GM12864 (cell line): ENCODE results near the gene DMGDH.

Experiments used
- DNase-seq: peaks from one replicate; pipeline ENCODE4 v3.0.0-alpha.2; 2011; ENCODE audit warnings: low read depth
- H3K4me3 ChIP-seq: 2 replicates; pipeline ENCODE4 v1.5.1; 2011; ENCODE audit warnings: mild to moderate bottlenecking, low read depth, low read length, control low read depth
- TF ChIP-seq, protein P1 (sequence below): IDR thresholded peaks from 2 replicates; pipeline ENCODE4 v1.5.1; 2011; ENCODE audit warnings: low read depth, mild to moderate bottlenecking, moderate library complexity, low read length, control low read depth, inconsistent platforms; ENCODE audit errors: missing control alignments

DMGDH gene

DNA sequence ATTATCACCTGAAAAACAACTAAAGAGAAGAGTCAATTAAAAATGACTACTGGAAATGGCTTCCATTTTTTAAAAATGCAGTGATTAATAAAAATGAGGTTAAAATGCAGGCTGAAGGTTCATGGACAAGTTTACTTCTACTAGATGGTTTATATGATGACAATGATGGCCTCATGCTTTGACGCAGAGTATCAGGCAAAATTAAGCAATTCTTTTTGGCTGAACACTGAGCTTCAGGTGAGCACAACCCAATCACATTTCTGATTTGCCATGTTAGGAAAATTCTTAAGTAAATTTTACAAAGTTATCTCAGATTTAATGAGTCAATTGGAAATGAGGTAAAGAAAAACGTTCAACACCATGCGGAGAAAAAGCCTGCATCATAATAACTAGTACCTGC is 22.3 kb downstream of the DMGDH start:
- no peak for DNase-seq
- no peak overlapping the region for H3K4me3 ChIP-seq
- TF ChIP-seq, protein P1, sequence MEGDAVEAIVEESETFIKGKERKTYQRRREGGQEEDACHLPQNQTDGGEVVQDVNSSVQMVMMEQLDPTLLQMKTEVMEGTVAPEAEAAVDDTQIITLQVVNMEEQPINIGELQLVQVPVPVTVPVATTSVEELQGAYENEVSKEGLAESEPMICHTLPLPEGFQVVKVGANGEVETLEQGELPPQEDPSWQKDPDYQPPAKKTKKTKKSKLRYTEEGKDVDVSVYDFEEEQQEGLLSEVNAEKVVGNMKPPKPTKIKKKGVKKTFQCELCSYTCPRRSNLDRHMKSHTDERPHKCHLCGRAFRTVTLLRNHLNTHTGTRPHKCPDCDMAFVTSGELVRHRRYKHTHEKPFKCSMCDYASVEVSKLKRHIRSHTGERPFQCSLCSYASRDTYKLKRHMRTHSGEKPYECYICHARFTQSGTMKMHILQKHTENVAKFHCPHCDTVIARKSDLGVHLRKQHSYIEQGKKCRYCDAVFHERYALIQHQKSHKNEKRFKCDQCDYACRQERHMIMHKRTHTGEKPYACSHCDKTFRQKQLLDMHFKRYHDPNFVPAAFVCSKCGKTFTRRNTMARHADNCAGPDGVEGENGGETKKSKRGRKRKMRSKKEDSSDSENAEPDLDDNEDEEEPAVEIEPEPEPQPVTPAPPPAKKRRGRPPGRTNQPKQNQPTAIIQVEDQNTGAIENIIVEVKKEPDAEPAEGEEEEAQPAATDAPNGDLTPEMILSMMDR = no peak

DNA sequence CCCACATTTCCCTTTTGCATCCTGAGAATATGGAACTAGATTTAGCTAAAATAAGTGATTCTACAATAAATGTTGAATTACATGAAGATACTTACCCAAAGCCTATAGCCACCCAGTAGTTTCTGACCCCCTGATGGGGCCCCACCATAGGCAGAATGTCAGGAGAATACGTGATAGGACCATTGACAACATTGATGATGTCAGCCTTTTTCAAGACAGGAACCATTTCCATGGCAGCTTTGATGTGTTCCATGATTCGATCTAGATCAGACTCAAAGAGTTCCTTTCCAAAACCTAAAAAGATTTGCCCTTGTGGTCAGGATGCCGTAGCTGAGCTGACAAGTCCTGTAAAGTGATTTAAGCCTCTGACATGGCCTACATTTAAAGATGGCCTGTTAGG is 27.3 kb downstream of the DMGDH start:
- H3K4me3 ChIP-seq = no peak overlapping the region
- TF ChIP-seq, protein P1 = no peak
- no peak for DNase-seq

DNA sequence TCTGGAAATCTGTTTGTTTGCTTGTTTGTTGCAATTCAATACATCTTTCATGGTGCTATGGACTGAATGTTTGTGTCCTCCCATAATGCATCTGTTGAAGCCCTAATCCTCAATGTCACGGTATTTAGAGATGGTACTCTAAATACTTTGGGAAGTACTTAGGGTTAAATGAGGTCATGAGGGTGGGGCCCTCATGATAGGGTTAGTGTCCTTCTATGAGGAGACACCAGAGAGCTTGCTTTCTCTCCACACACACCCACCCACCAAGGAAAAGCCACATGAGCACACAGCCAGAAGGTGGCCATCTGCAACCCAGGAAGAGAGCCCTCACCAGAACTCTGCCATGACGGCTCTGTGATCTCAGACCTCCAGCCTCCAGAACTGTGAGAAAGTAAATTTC is 32.7 kb downstream of the DMGDH start:
- TF ChIP-seq, protein P1 = no peak
- no peak overlapping the region for H3K4me3 ChIP-seq
- no peak for DNase-seq

DNA sequence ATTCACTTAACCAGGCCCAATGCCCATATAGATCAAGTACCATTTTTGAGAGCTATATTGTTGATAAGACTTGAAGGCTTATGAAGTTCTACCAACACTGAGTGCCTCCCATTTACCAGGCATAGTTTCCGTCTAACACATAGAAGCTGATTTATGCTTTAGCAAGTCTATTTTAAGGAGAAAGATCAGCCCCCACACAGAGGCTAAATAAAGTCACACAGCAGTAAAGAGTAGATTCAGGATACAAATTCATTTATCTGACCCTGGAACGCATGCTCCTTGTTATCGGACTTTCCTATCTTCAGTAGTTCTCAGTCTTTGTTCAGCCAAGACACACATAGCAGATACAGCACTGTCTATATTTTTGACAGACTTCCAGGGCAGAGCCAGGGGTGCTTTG is 34.2 kb downstream of the DMGDH start:
- TF ChIP-seq, protein P1 = no peak
- DNase-seq = no peak
- no peak overlapping the region for H3K4me3 ChIP-seq

DNA sequence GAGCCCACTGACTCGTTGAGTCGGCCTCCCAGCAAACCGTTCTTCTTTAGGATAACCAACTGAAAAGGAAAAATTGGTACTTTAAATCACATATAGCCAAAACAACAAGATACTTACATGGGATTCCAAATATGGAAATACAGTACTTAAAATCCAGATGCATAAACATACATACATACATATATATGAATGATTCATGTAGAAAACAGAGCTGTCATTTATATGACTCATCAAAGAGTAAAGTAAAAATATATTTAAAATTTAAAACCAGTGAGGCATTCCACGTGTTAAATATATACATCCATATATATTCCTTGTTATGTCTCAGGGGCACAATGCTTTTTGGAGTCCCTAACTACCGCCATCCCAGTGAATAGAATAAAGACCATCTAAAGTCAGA is 36.7 kb downstream of the DMGDH start:
- DNase-seq = no peak
- H3K4me3 ChIP-seq = no peak overlapping the region
- TF ChIP-seq, protein P1 = no peak

DNA sequence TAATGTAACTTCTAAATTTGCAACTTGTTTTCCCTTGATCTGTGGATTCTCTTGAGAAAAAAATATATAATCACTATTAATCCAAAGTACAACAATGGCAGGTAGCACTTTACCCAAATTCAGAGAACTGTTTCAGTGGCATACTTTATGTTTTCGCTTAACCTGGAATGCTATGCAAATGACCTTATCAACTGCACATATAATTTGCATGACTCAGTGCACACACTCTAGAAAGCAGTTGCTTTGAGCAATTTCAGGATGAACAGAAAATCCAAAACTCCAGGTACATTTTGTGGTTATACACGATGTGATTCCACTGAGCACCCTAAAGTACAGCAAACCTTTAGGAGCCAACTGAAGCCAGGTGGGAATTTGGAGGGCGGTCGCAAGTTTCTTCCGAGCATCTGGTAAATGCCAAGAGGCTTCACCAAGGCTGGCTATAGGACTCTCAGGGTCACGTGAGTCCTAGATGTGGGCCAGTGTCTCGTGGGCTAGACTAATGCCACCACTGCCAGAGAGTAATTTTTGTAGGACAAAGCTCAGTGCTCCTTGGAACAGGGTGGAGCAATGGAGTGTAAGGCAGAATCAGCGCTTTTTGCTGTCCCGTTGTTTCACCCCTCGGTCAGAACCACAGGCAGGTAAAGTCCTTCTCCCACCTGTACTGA is 37.3 kb downstream of the DMGDH start:
- no peak overlapping the region for H3K4me3 ChIP-seq
- TF ChIP-seq, protein P1 = no peak
- no peak for DNase-seq

DNA sequence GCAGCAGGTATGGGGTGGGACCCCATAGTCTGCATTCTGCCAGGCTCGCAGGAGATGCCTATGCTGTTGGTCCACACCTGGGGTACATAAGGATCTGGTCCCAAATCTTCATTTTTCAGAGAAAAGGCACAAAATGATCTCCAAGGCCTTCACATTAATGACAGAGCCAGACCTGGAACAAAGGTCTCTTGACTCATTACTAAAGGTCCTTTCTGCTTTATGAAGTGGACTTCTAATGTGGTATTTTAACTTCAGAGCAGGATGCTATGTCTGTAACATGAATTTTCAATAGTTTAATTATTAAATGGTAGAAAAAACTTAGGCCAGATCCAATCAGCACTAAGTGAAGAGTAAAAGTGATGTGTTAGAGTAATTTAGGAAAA is 38.0 kb downstream of the DMGDH start:
- DNase-seq = no peak
- TF ChIP-seq, protein P1 = no peak
- H3K4me3 ChIP-seq = no peak overlapping the region
